ENCODE measurements around the gene ARL13A.

ARL13A gene

GRCh38 chrX:100935767-100936166 is 33.7 kb upstream of the ARL13A start:
- no peaks in the 10 kb centered on the region for H3K27me3 ChIP-seq (ENCODE audit: insufficient read depth, poor library complexity, severe bottlenecking)
- no peak for DNase-seq (ENCODE audit: low read depth in 1 of 2, low spot score in 1 of 2)
- TF ChIP-seq, protein P1, sequence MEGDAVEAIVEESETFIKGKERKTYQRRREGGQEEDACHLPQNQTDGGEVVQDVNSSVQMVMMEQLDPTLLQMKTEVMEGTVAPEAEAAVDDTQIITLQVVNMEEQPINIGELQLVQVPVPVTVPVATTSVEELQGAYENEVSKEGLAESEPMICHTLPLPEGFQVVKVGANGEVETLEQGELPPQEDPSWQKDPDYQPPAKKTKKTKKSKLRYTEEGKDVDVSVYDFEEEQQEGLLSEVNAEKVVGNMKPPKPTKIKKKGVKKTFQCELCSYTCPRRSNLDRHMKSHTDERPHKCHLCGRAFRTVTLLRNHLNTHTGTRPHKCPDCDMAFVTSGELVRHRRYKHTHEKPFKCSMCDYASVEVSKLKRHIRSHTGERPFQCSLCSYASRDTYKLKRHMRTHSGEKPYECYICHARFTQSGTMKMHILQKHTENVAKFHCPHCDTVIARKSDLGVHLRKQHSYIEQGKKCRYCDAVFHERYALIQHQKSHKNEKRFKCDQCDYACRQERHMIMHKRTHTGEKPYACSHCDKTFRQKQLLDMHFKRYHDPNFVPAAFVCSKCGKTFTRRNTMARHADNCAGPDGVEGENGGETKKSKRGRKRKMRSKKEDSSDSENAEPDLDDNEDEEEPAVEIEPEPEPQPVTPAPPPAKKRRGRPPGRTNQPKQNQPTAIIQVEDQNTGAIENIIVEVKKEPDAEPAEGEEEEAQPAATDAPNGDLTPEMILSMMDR (IDR thresholded peaks at IDR 0.05; ENCODE audit: insufficient read depth, low read length) = no peak
- TF ChIP-seq SPI1 (IDR thresholded peaks at IDR 0.05; ENCODE audit: borderline replicate concordance, low read depth) (no peak), POLR2AphosphoS5 (IDR thresholded peaks at IDR 0.05; ENCODE audit: low read depth) (no peak), REST (IDR thresholded peaks at IDR 0.05; ENCODE audit: insufficient replicate concordance, low read depth) (no peak), GABPA (IDR thresholded peaks at IDR 0.05; ENCODE audit: low read depth) (no peak)
- no peak overlapping the region for H3K27ac ChIP-seq (replicated peaks)
- H3K4me3 ChIP-seq (replicated peaks; ENCODE audit: insufficient read depth, low read length) = no peak overlapping the region

DNA sequence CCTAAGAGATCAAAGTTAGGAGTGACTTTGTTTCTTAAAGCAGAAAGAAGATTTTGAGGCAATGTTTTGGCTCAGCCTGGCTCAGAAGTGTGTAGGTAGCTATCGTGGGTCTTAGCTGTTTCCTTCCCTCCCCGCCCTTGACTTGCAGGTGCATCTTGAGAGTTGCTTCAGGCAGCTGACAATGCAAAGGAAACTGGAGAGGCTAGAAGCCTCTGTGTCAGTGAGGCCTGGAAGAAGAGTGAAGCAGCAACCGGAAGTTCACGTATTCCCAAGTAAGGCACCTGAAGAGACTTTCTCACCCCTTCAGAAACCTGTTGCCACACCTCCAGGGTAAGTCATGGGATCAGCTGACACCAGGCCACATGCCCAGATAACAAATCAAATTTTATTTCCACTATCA is 30.2 kb upstream of the ARL13A start:
- H3K4me3 ChIP-seq (replicated peaks; ENCODE audit: insufficient read depth, low read length) = no peak overlapping the region
- no peak for DNase-seq (ENCODE audit: low read depth in 1 of 2, low spot score in 1 of 2)
- H3K27me3 ChIP-seq (ENCODE audit: insufficient read depth, poor library complexity, severe bottlenecking) = no peaks in the 10 kb centered on the region
- H3K27ac ChIP-seq (replicated peaks) = no peak overlapping the region
- TF ChIP-seq SPI1 (IDR thresholded peaks at IDR 0.05; ENCODE audit: borderline replicate concordance, low read depth) (no peak), POLR2AphosphoS5 (IDR thresholded peaks at IDR 0.05; ENCODE audit: low read depth) (no peak), GABPA (IDR thresholded peaks at IDR 0.05; ENCODE audit: low read depth) (no peak), REST (IDR thresholded peaks at IDR 0.05; ENCODE audit: insufficient replicate concordance, low read depth) (no peak)
- TF ChIP-seq, protein P1 (IDR thresholded peaks at IDR 0.05; ENCODE audit: insufficient read depth, low read length) = no peak

DNA sequence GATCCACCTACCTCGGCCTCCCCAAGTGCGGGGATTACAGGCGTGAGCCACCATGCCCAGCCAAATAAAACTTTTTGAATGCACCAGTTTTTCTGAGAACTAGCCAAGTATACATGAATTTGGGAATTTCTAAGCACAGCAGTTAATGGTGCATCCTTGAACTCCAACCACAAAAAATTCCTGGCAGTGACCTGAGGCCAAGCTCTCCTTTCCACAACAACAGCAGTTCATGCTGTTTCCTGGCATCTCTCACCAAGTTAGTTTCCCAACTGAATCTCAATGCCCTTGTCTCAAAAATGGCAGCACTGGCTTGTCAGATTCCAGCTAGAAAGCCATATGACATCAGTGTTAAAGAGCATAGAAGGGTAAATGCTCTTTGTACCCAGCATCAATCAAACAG is 24.9 kb upstream of the ARL13A start:
- H3K27ac ChIP-seq (replicated peaks) = no peak overlapping the region
- TF ChIP-seq, protein P1 (IDR thresholded peaks at IDR 0.05; ENCODE audit: insufficient read depth, low read length) = no peak
- no peak for TF ChIP-seq POLR2AphosphoS5 (IDR thresholded peaks at IDR 0.05; ENCODE audit: low read depth)
- H3K4me3 ChIP-seq (replicated peaks; ENCODE audit: insufficient read depth, low read length) = no peak overlapping the region
- no peaks in the 10 kb centered on the region for H3K27me3 ChIP-seq (ENCODE audit: insufficient read depth, poor library complexity, severe bottlenecking)
- DNase-seq (ENCODE audit: low read depth in 1 of 2, low spot score in 1 of 2) = no peak

DNA sequence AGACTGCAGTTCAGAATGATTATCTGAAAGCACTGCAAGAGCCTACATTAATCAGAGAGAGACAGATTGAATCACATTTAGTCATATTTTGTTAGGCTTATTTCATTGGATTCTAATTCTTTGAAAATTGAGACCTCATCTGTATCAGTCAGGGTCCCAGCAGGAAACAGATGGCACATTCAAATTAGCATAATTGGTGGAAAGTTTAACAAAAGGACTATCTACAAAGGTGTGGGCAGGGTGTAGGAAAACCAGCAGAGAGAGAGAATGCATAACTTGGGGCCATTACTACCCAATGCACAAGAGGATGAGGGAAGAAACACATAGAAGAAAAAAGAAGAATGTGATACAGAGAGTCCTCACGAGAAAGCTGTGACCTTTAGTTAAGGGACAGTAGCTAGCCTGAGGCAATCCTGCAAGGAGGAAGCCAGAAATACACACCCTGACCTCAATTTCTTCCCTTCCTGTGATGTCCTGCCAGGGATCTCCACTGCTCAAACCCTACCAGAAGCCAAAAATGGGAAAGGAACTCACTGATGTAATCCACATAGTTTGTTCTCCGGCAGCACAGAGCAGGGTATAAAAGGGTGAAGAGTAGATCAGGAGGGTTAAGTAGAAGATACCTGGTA is 23.1 kb upstream of the ARL13A start:
- no peak overlapping the region for H3K27ac ChIP-seq (replicated peaks)
- TF ChIP-seq GABPA (IDR thresholded peaks at IDR 0.05; ENCODE audit: low read depth) (no peak), POLR2AphosphoS5 (IDR thresholded peaks at IDR 0.05; ENCODE audit: low read depth) (no peak), REST (IDR thresholded peaks at IDR 0.05; ENCODE audit: insufficient replicate concordance, low read depth) (no peak), SPI1 (IDR thresholded peaks at IDR 0.05; ENCODE audit: borderline replicate concordance, low read depth) (no peak)
- TF ChIP-seq, protein P1 (IDR thresholded peaks at IDR 0.05; ENCODE audit: insufficient read depth, low read length) = no peak
- H3K27me3 ChIP-seq (ENCODE audit: insufficient read depth, poor library complexity, severe bottlenecking) = no peaks in the 10 kb centered on the region
- H3K4me3 ChIP-seq (replicated peaks; ENCODE audit: insufficient read depth, low read length) = no peak overlapping the region
- DNase-seq (ENCODE audit: low read depth in 1 of 2, low spot score in 1 of 2) = no peak
